GM12872 (cell line): Measurements from ENCODE around the gene FNBP1.

Experiments
- TF ChIP-seq, protein P1 (sequence below): IDR thresholded peaks from 3 replicates; pipeline ENCODE4 v1.5.1; 2011; ENCODE audit warnings: low read depth, mild to moderate bottlenecking, low read length, moderate library complexity; ENCODE audit not compliant: insufficient read depth

The FNBP1 gene

DNA sequence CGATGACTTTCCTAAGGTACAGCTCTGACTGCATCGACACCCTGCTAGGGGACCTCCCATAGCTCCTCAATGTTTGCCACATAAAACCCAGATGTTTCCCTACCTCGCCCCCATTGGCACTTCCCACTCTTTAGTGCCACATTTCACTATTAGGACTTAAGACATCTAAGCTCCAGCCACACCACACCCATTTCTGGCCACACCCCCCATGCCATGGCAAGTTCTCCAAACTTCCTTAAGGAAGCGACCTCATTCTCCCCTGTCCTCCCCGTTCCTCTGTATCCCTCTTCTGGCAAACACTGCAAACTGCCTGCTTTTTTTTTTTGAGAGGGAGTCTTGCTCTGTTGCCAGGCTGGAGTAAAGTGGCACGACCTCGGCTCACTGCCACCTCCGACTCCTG is 144.8 kb downstream of the FNBP1 start:
- TF ChIP-seq, protein P1, sequence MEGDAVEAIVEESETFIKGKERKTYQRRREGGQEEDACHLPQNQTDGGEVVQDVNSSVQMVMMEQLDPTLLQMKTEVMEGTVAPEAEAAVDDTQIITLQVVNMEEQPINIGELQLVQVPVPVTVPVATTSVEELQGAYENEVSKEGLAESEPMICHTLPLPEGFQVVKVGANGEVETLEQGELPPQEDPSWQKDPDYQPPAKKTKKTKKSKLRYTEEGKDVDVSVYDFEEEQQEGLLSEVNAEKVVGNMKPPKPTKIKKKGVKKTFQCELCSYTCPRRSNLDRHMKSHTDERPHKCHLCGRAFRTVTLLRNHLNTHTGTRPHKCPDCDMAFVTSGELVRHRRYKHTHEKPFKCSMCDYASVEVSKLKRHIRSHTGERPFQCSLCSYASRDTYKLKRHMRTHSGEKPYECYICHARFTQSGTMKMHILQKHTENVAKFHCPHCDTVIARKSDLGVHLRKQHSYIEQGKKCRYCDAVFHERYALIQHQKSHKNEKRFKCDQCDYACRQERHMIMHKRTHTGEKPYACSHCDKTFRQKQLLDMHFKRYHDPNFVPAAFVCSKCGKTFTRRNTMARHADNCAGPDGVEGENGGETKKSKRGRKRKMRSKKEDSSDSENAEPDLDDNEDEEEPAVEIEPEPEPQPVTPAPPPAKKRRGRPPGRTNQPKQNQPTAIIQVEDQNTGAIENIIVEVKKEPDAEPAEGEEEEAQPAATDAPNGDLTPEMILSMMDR, result no peak

DNA sequence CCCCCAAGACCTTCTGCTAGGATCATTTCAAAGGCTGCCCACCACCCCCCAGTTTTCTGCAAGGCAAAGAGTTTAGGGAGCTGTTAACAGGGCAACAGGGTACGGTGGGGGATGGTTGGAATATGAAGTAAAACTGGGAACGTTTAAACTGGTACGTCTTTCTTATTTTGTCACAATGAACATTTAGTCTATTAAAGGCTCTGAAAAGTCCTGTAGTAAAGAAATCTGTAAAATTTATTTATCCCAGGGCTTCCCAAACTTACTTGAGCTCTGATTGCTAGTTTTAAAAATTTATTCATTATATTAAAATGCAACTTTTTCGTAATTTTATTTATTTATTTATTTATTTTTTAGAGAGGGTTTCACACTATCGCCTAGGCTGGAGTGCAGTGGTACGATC is 145.7 kb downstream of the FNBP1 start:
- TF ChIP-seq, protein P1, result no peak

DNA sequence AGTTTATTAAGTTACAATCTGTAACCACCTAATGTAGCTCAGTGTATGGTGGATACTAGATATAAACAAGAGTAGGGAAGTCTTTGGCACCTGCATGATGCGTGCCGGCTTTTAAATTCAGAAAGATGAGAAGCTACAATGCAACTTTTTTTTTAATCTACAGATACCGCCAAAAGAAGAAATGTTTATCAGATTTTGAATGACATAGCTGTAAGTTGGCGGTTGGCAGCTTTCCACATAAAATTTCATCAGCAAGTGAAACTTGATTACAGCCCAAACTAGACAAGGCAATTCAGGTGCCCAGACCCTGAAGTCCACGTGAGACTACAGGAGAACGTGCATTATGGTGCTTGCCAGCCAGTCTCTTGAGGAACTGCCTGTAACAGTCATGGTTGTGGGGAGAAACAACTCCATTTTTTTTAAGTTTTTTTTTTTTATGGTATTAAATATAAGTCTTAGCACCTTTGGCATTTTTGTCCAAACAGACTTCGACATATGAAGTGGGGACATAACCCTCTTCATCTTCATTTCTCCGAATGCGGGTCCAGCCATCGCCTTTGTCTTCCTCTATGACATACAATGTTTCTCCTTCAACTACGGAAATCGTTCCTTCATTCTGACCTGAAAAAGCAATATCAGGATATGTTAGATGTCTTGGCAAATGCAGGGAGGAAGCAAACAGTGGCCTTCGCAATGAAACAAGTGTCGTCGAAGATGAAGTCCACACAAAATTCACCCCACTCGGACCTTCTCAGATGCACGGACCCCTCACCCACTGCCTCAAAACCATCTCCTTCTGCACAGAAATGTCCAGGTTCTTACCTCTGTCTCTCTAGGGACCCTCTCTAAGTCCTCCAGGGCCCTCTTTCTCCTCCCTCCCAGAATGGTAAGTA is 147.4 kb downstream of the FNBP1 start:
- TF ChIP-seq, protein P1, result no peak

GRCh38 chr9:129894120-129894823 is 148.7 kb downstream of the FNBP1 start:
- TF ChIP-seq, protein P1, result no peak

DNA sequence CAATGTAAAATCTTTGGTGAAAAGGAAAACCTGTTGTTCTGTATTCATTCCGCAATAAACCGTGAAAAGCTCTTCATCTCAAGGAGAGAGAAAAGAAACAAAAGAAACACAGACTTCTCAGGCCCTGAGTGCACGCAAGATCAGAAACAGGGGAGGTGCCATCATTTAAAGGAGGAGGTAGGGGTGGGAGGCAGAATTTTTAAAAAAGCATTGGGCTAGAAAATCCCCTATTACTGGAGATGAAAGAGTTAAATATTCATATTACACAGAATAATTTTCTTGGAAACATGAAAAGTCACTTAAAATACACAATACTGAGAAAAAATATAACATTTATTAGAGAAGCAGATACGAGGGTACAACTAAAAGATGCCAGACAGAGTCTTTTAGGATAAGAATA is 151.4 kb downstream of the FNBP1 start:
- TF ChIP-seq, protein P1, result no peak

DNA sequence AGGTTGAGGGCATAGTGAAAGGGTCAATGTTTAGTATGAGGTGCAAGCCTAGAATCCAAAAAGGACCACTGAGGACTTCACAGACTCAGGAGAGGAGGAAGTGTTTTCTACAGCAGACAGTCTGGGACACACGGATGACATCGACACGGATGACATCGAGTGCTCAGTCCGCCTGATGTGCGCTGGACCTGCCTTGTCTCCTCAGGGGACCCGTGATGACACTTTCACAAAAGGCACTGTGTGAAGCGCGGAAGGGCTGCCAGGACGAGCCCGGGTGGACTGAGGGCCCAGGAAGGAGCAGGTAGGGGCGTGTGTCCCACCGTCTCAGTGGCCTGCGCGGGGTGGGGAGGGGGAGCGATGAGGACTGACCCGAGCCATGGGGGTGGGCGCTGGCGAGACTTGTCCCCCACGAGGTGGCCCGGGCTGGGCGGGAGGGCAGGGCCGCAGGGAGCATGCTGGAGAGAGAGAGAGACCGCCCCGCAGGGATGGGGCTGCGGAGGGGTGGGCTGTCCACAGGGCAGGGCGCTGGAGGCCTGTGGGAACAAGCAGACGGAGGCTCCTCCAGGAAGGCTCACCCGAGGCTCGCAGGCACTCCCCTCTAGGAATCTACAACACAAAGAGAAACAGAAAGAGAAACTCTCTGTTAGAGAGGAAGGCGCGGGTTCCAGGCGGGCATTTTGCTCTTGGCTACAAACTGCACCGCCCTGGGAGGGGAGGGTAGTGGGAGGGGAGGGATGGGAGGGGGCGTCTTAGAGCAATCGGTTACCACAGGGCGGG is 152.9 kb downstream of the FNBP1 start:
- TF ChIP-seq, protein P1, result no peak

DNA sequence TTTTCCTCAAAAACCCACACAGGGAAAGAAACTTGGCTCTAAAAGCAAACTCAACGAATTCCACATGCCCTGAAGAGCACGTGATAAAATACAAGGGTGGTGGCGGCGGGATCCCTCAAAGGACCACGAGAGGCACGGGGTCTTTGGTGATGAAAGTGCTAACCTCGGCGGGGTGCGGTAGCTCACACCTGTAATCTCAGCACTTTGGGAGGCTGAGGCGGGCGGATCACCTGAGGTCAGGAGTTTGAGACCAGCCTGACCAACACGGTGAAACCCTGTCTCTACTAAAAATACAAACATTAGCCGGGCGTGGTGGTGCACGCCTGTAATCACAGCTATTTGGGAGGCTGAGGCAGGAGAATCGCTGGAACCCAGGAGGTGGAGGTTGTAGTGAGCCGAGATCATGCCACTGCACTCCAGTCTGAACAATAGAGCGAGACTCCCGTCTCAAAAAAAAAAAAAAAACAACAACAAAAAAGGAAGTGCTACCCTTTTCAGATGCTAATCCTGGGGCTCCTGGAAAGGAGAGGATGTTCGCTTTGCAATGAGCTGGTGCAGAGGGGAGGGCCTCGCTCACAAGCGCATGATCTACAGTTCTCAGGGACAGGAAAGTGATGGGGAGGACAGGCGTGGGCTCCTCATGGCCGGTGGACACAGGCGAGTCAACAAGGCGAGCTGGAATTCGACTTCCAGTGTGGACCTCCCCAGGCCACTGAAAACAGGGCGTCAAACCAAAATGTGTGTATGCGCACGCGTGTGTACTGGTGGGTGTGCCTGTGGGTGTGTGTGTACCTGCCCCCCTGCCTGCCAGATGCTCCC is 153.7 kb downstream of the FNBP1 start:
- TF ChIP-seq, protein P1, result no peak
